ENCODE data around the gene MISP3. TPM values are rescaled to one million over a fixed set of nuclear protein-coding genes. Genes with fewer than 3 reads are reported as not detected.

Gene MISP3
- polyA plus RNA-seq, 1 donor from 2014 or later: 8.2 TPM

- H3K4me2 ChIP-seq (ENCODE audit: low read length): no peak overlapping the region
- H3F3A ChIP-seq (ENCODE audit: insufficient read depth, low read length, poor library complexity, severe bottlenecking): no peaks in the 10 kb centered on the region
- no peak for TF ChIP-seq REST (IDR thresholded peaks at IDR 0.05; ENCODE audit: borderline replicate concordance)
- H3K4me3 ChIP-seq (ENCODE audit: low read length): peak overlapping the region; percentile 52
- no peaks in the 10 kb centered on the region for H3K9me3 ChIP-seq (ENCODE audit: low read length)
- no peaks in the 10 kb centered on the region for H3K9me2 ChIP-seq (ENCODE audit: insufficient read depth, low read length)
- no peaks in the 10 kb centered on the region for H3K36me3 ChIP-seq (ENCODE audit: insufficient read depth, low read length)
- H3K27me3 ChIP-seq (ENCODE audit: insufficient read depth, low read depth, low read length): no peaks in the 10 kb centered on the region
- H3K27ac ChIP-seq (ENCODE audit: low read length): no peak overlapping the region
- H2AFZ ChIP-seq (ENCODE audit: low read depth, low read length): no peak overlapping the region
- peak overlapping the region; percentile 39 for H3K9ac ChIP-seq (ENCODE audit: low read length)
- H3K79me2 ChIP-seq (replicated peaks; ENCODE audit: insufficient read depth, low read length): peaks cover 29% of the 10 kb centered on the region
- H4K20me1 ChIP-seq (ENCODE audit: insufficient read depth): no peaks in the 10 kb centered on the region
These were observed 39.6 kb downstream of the MISP3 start for GRCh38 chr19:14112051-14112808.

GRCh38 chr19:14112809-14113385, 40.3 kb downstream of the MISP3 start:
- H3K4me3 ChIP-seq (ENCODE audit: low read length): peak overlapping the region; percentile 52
- H3K9me2 ChIP-seq (ENCODE audit: insufficient read depth, low read length): no peaks in the 10 kb centered on the region
- no peak overlapping the region for H3K27ac ChIP-seq (ENCODE audit: low read length)
- no peak overlapping the region for H2AFZ ChIP-seq (ENCODE audit: low read depth, low read length)
- H3F3A ChIP-seq (ENCODE audit: insufficient read depth, low read length, poor library complexity, severe bottlenecking): no peaks in the 10 kb centered on the region
- H3K27me3 ChIP-seq (ENCODE audit: insufficient read depth, low read depth, low read length): no peaks in the 10 kb centered on the region
- H3K79me2 ChIP-seq (replicated peaks; ENCODE audit: insufficient read depth, low read length): peaks cover 29% of the 10 kb centered on the region
- no peak overlapping the region for H3K4me2 ChIP-seq (ENCODE audit: low read length)
- H4K20me1 ChIP-seq (ENCODE audit: insufficient read depth): no peaks in the 10 kb centered on the region
- no peaks in the 10 kb centered on the region for H3K9me3 ChIP-seq (ENCODE audit: low read length)
- TF ChIP-seq MXI1 (conservative IDR thresholded peaks at IDR 0.05; ENCODE audit: poor library complexity, severe bottlenecking) (no peak), RAD21 (conservative IDR thresholded peaks at IDR 0.05) (no peak), REST (IDR thresholded peaks at IDR 0.05; ENCODE audit: borderline replicate concordance) (no peak), CTCF (IDR thresholded peaks at IDR 0.05; ENCODE audit: poor library complexity, severe bottlenecking) (no peak), TAF1 (IDR thresholded peaks at IDR 0.05; ENCODE audit: low read depth) (no peak), POLR2AphosphoS5 (IDR thresholded peaks at IDR 0.05) (no peak), SMC3 (conservative IDR thresholded peaks at IDR 0.05; ENCODE audit: poor library complexity) (no peak), EZH2 (IDR thresholded peaks at IDR 0.05; ENCODE audit: borderline replicate concordance, insufficient read depth, low read length, poor library complexity, severe bottlenecking) (no peak), EP300 (conservative IDR thresholded peaks at IDR 0.05; ENCODE audit: poor library complexity, severe bottlenecking) (no peak)
- H3K9ac ChIP-seq (ENCODE audit: low read length): peak overlapping the region; percentile 39
- no peaks in the 10 kb centered on the region for H3K36me3 ChIP-seq (ENCODE audit: insufficient read depth, low read length)

All from neural cell (in vitro differentiated cells).